H1 (cell line): ENCODE data around the gene PDIA3. TPM values are rescaled to one million over a fixed set of nuclear protein-coding genes. Genes with fewer than 3 reads are reported as not detected.
"Not testable (repeated sequence)": the region's sequence is repeated elsewhere in the genome, so short reads cannot be mapped to it uniquely, and the experiment has no call there.

Source experiments
- CTCF ChIA-PET: fragments of 300-600 bp; sonication (Branson Sonifier 250); formaldehyde crosslinking; loops from one replicate; lab custom pipeline; 2021; ENCODE audit not compliant: partially characterized antibody; lab: Charles Lee
- POLR2A ChIA-PET: fragments of 300-600 bp; sonication (Branson Sonifier 250); formaldehyde crosslinking; loops from one replicate; lab custom pipeline; 2021; ENCODE audit warnings: inconsistent platforms; ENCODE audit not compliant: partially characterized antibody; lab: Charles Lee
- DNase-seq, 2 experiments: peaks; one replicate each; pipeline versions ENCODE4 v3.0.0 to v3.0.0-alpha.2; 2010 to 2022; ENCODE audit warnings: low spot score in 2 of 2, low read depth in 1 of 2, mixed read lengths in 1 of 2
- FAIRE-seq: peaks from 2 replicates; lab custom pipeline; 2011; peaks lifted over from hg19 to GRCh38; lab: Jason Lieb, UNC
- H2AFZ ChIP-seq: 2 replicates; pipeline ENCODE4 v1.8.1; 2012; ENCODE audit warnings: low read length, inconsistent platforms
- H2AK5ac ChIP-seq: 2 replicates; pipeline ENCODE4 v1.6.1; 2013; ENCODE audit warnings: low read depth, low read length
- H2BK120ac ChIP-seq: replicated peaks from 2 replicates; pipeline ENCODE3; 2013; ENCODE audit warnings: low read depth, low read length, inconsistent platforms
- H2BK12ac ChIP-seq: 2 replicates; pipeline ENCODE4 v1.6.1; 2013; ENCODE audit warnings: low read depth, low read length
- H2BK15ac ChIP-seq: 2 replicates; pipeline ENCODE4 v1.6.1; 2013; ENCODE audit warnings: low read length
- H2BK20ac ChIP-seq: 2 replicates; pipeline ENCODE4 v1.6.1; 2013; ENCODE audit warnings: low read length
- H2BK5ac ChIP-seq: 2 replicates; pipeline ENCODE4 v1.6.1; 2013; ENCODE audit warnings: low read depth, low read length
- H3K14ac ChIP-seq: 2 replicates; pipeline ENCODE4 v1.6.1; 2013; ENCODE audit warnings: inconsistent platforms; ENCODE audit not compliant: insufficient read length
- H3K18ac ChIP-seq: 2 replicates; pipeline ENCODE4 v1.6.1; 2013; ENCODE audit warnings: low read length; ENCODE audit errors: extremely low read depth
- H3K23ac ChIP-seq: 2 replicates; pipeline ENCODE4 v1.6.1; 2013; ENCODE audit warnings: inconsistent platforms; ENCODE audit not compliant: insufficient read length
- H3K23me2 ChIP-seq: 2 replicates; pipeline ENCODE4 v1.6.1; 2013; ENCODE audit warnings: low read depth, low read length
- H3K27ac ChIP-seq: 2 replicates; pipeline ENCODE4 v1.6.1; 2011; ENCODE audit warnings: low read depth, low read length, inconsistent platforms
- H3K27me3 ChIP-seq, 4 experiments: replicated peaks in 1 of 4; 1 replicate in 1 of 4; 2 replicates in 3 of 4; pipeline versions ENCODE4 v1.6.1 to v1.8.1; 2011 to 2013; ENCODE audit warnings: low read length in 3 of 4, mild to moderate bottlenecking in 3 of 4, inconsistent platforms in 2 of 4, mixed read lengths in 2 of 4, moderate library complexity in 1 of 4; ENCODE audit not compliant: control insufficient read depth in 3 of 4, insufficient read depth in 3 of 4; ENCODE audit errors: extremely low read depth in 1 of 4
- H3K36me3 ChIP-seq, 4 experiments: 2 replicates each; pipeline versions ENCODE4 v1.6.1 to v1.8.1; 2011 to 2013; ENCODE audit warnings: mild to moderate bottlenecking in 4 of 4, low read length in 3 of 4, moderate library complexity in 2 of 4, control low read depth in 1 of 4, inconsistent platforms in 1 of 4; ENCODE audit not compliant: insufficient read depth in 4 of 4, control insufficient read depth in 2 of 4
- H3K4ac ChIP-seq: replicated peaks from 2 replicates; pipeline ENCODE3; 2013; ENCODE audit warnings: low read length, low read depth, mixed read lengths, inconsistent platforms; ENCODE audit not compliant: insufficient read length
- H3K4me1 ChIP-seq, 4 experiments: replicated peaks in 1 of 4; 1 replicate in 1 of 4; 2 replicates in 3 of 4; pipeline versions ENCODE4 v1.6.1 to v1.8.1; 2011 to 2013; ENCODE audit warnings: low read length in 3 of 4, inconsistent platforms in 2 of 4, mixed read lengths in 1 of 4; ENCODE audit not compliant: insufficient read depth in 4 of 4, control insufficient read depth in 3 of 4
- H3K4me2 ChIP-seq, 2 experiments: 2 replicates each; pipeline versions ENCODE4 v1.6.1 to v1.8.1; 2011 to 2013; ENCODE audit warnings: low read depth in 2 of 2, low read length in 2 of 2, control low read depth in 1 of 2, inconsistent platforms in 1 of 2, mild to moderate bottlenecking in 1 of 2; ENCODE audit not compliant: insufficient read depth in 1 of 2
- H3K4me3 ChIP-seq, 4 experiments: fragments of 200-600, 300-600 bp in 1 of 4; sonication (generic), shearing (Covaris generic), sonication (Bioruptor Twin) in 1 of 4; 2 replicates each; pipeline versions ENCODE4 v1.5.1 to v1.8.1; 2011 to 2016; ENCODE audit warnings: low read length in 4 of 4, low read depth in 3 of 4, control low read depth in 2 of 4, inconsistent platforms in 2 of 4, mild to moderate bottlenecking in 2 of 4, mixed read lengths in 1 of 4, moderate library complexity in 1 of 4; ENCODE audit not compliant: insufficient read depth in 2 of 4; ENCODE audit errors: extremely low read depth in 1 of 4
- H3K56ac ChIP-seq: replicated peaks from 2 replicates; pipeline ENCODE3; 2013; ENCODE audit warnings: low read depth, mild to moderate bottlenecking, mixed read lengths, low read length, inconsistent platforms; ENCODE audit not compliant: insufficient read length
- H3K79me1 ChIP-seq: 2 replicates; pipeline ENCODE4 v1.6.1; 2013; ENCODE audit warnings: low read depth, low read length, control low read depth
- H3K79me2 ChIP-seq, 2 experiments: 2 replicates each; pipeline versions ENCODE4 v1.6.1 to v1.8.1; 2012 to 2013; ENCODE audit warnings: low read length in 2 of 2, mild to moderate bottlenecking in 2 of 2, inconsistent platforms in 1 of 2; ENCODE audit not compliant: insufficient read depth in 2 of 2, control insufficient read depth in 1 of 2
- H3K9ac ChIP-seq, 4 experiments: replicated peaks in 1 of 4; 1 replicate in 1 of 4; 2 replicates in 3 of 4; pipeline versions ENCODE4 v1.6.1 to v1.8.1; 2011 to 2013; ENCODE audit warnings: low read depth in 3 of 4, low read length in 3 of 4, control low read depth in 2 of 4, mild to moderate bottlenecking in 2 of 4, moderate library complexity in 2 of 4, inconsistent platforms in 1 of 4; ENCODE audit errors: extremely low read depth in 1 of 4
- H3K9me3 ChIP-seq, 2 experiments: 2 replicates each; pipeline versions ENCODE4 v1.6.1 to v1.8.1; 2012 to 2013; ENCODE audit warnings: mild to moderate bottlenecking in 2 of 2, moderate library complexity in 2 of 2, control low read depth in 1 of 2, inconsistent platforms in 1 of 2, low read depth in 1 of 2, low read length in 1 of 2, mixed read lengths in 1 of 2; ENCODE audit not compliant: insufficient read depth in 2 of 2
- H4K20me1 ChIP-seq, 2 experiments: replicated peaks in 1 of 2; 2 replicates each; pipeline versions ENCODE3 to v1.8.1; 2011 to 2013; ENCODE audit warnings: inconsistent platforms in 2 of 2, low read length in 2 of 2, mild to moderate bottlenecking in 1 of 2; ENCODE audit not compliant: insufficient read depth in 2 of 2, control insufficient read depth in 1 of 2
- H4K5ac ChIP-seq: 2 replicates; pipeline ENCODE4 v1.6.1; 2013; ENCODE audit warnings: low read length, low read depth, mixed read lengths, inconsistent platforms; ENCODE audit not compliant: insufficient read length
- H4K8ac ChIP-seq: 2 replicates; pipeline ENCODE4 v1.8.0; 2013; ENCODE audit warnings: mild to moderate bottlenecking, moderate library complexity, low read length, inconsistent platforms; ENCODE audit not compliant: insufficient read depth; ENCODE audit errors: extremely low read depth
- H4K91ac ChIP-seq: replicated peaks from 2 replicates; pipeline ENCODE3; 2013; ENCODE audit warnings: low read length, mixed read lengths, inconsistent platforms; ENCODE audit not compliant: insufficient read length
- KDM1A ChIP-seq: fragments of 200-600, 300-600 bp; sonication (generic); IDR thresholded peaks from 2 replicates; pipeline ENCODE4 v1.7.1; 2016; ENCODE audit warnings: mild to moderate bottlenecking, low read length, borderline replicate concordance
- WGBS, 2 experiments: shearing (Covaris generic) in 1 of 2; methylation state at CpG; one replicate each; pipeline versions ENCODE4 v1.1.6 to v1.1.7; 2013 to 2015; ENCODE audit warnings: low lambda C conversion rate in 2 of 2, mixed read lengths in 2 of 2, inconsistent platforms in 1 of 2, low coverage in 1 of 2, missing lambda C conversion rate in 1 of 2; ENCODE audit not compliant: insufficient replicate concordance in 2 of 2, insufficient coverage in 1 of 2, insufficient read length in 1 of 2; ENCODE audit errors: extremely low coverage in 1 of 2, missing lambda C conversion rate in 1 of 2; 5-methylcytosine and 5-hydroxymethylcytosine counted together
- polyA plus RNA-seq, 7 experiments: library from polyadenylated mRNA; depleted of rRNA in 3 of 7; stranded (reverse) in 5 of 7; unstranded in 2 of 7; fragments of >200 nt in 5 of 7; fragments of 200-250 nt in 2 of 7; gene quantifications; 1 replicate in 5 of 7; 2 replicates in 1 of 7; 4 replicates in 1 of 7; pipeline versions ENCODE4 v1.2.1 to v1.2.3, GENCODE V29; 2011 to 2013; ENCODE audit warnings: missing spikeins in 2 of 7, mixed read lengths in 2 of 7
- total RNA-seq: library from RNA; stranded (reverse); fragmentation: NEBNext Ultra II Directional; extraction: Animal tissue kit (Norgen Biotek cat#: 25700); gene quantifications from 2 replicates; pipeline ENCODE4 v1.2.1, GENCODE V29; 2021

The PDIA3 gene
- total and polyA plus RNA-seq, 2 of the 8 experiments (the other 6 are each of a cell fraction or from before 2014, with no cell fraction given), result 90.4 to 655 TPM

GRCh38 chr15:43723151-43723550 lies 23.1 kb upstream of the PDIA3 start:
- WGBS, 2 experiments, result 77% methylated on average over 4 of the region's 4 CpGs; no CpG with 5 or more reads in 1 of the 2 experiments

GRCh38 chr15:43726306-43726705 lies 19.9 kb upstream of the PDIA3 start:
- H3K56ac ChIP-seq, H3K9me3 ChIP-seq, FAIRE-seq, H3K36me3 ChIP-seq, H2BK20ac ChIP-seq, H3K18ac ChIP-seq, H3K4me2 ChIP-seq, H2AFZ ChIP-seq, DNase-seq, H3K9ac ChIP-seq, H4K20me1 ChIP-seq, H3K4me1 ChIP-seq, POLR2A ChIA-PET, H3K23me2 ChIP-seq, H3K27ac ChIP-seq, H3K14ac ChIP-seq, H4K5ac ChIP-seq, H3K4me3 ChIP-seq, H2BK5ac ChIP-seq, H3K27me3 ChIP-seq, H2BK120ac ChIP-seq, H2BK15ac ChIP-seq, H3K79me1 ChIP-seq, H3K4ac ChIP-seq, H3K23ac ChIP-seq, H2AK5ac ChIP-seq, H4K91ac ChIP-seq, H3K79me2 ChIP-seq, H2BK12ac ChIP-seq, H4K8ac ChIP-seq: not testable (repeated sequence)
- 87% methylated on average over 1 of the region's 1 CpG; no CpG with 5 or more reads in 1 of the 2 experiments for WGBS, 2 experiments
- CTCF ChIA-PET, result interaction anchor here (0.5 kb wide), 1 partner anchor 9 kb away, joined by 3 read pairs; no protein-coding TSS in a partner anchor

More at GRCh38 chr15:43723151-43723550, 23.1 kb upstream of the PDIA3 start:
- no peaks in the 10 kb centered on the region; the same call in 1 of the 2 replicates for H3K23me2 ChIP-seq
- H3K23ac ChIP-seq, result no peak overlapping the region
- no peak overlapping the region for H3K4ac ChIP-seq
- ChIA-PET POLR2A (no interaction called here), CTCF (interaction anchor here (0.8 to 1.9 kb wide), 2 partner anchors 42 to 47 kb away, joined by 3 to 5 read pairs; no protein-coding TSS in a partner anchor)
- H3K4me2 ChIP-seq, result no peak overlapping the region
- no peak overlapping the region for H2BK20ac ChIP-seq
- TF ChIP-seq KDM1A, result no peak
- H3K4me3 ChIP-seq, result no peak overlapping the region
- H4K91ac ChIP-seq, result no peak overlapping the region
- H2BK15ac ChIP-seq, result no peak overlapping the region
- no peak overlapping the region for H4K5ac ChIP-seq
- no peak overlapping the region for H2AFZ ChIP-seq
- H2BK120ac ChIP-seq, result no peak overlapping the region
- no peak overlapping the region for H3K56ac ChIP-seq
- no peak overlapping the region for H3K18ac ChIP-seq
- H3K36me3 ChIP-seq, result no peaks in the 10 kb centered on the region
- H4K8ac ChIP-seq, result no peak overlapping the region
- no peaks in the 10 kb centered on the region for H3K79me2 ChIP-seq
- H3K27me3 ChIP-seq, result no peaks in the 10 kb centered on the region
- no peak overlapping the region for H3K9ac ChIP-seq
- no peaks in the 10 kb centered on the region for H4K20me1 ChIP-seq
- no peak overlapping the region for H2BK5ac ChIP-seq
- FAIRE-seq, result no peak
- no peak overlapping the region for H3K14ac ChIP-seq
- H3K27ac ChIP-seq, result no peak overlapping the region
- no peak overlapping the region for H2BK12ac ChIP-seq
- DNase-seq, result no peak
- no peaks in the 10 kb centered on the region for H3K4me1 ChIP-seq
- H3K79me1 ChIP-seq, result no peaks in the 10 kb centered on the region
- H2AK5ac ChIP-seq, result no peak overlapping the region
- H3K9me3 ChIP-seq, result no peaks in the 10 kb centered on the region
